ENCODE results near the gene CST3.
"Not testable (repeated sequence)": the region's sequence is repeated elsewhere in the genome, so short reads cannot be mapped to it uniquely, and the experiment has no call there.

CST3 gene

GRCh38 chr20:23644164-23644563 is 6.4 kb upstream of the CST3 start:
- H3K4me3 ChIP-seq (ENCODE audit: low read depth, low read length) = no peak overlapping the region

DNA sequence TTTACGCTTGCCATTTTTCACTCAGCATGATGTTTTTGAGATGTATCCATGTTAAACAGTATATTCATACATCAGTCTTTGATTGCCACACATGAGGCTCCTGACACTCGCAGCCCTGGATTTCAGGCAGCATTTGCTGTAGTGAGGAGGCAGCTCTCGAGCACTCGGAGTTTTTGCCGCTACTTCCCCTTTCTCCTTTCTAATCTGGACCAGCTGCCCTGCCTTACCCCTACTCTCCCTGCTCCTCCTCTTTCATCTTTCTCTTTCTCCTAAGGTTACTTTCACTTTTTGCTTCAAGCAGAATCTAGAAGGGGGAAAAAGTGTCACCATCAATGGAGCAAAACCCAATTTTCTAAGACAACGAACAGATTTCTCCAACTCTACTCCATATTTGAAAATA is 5.9 kb upstream of the CST3 start:
- no peak overlapping the region for H3K4me3 ChIP-seq (ENCODE audit: low read depth, low read length)

- no peak overlapping the region for H3K4me3 ChIP-seq (ENCODE audit: low read depth, low read length)
Observed at GRCh38 chr20:23641936-23642751, 4.4 kb upstream of the CST3 start.

DNA sequence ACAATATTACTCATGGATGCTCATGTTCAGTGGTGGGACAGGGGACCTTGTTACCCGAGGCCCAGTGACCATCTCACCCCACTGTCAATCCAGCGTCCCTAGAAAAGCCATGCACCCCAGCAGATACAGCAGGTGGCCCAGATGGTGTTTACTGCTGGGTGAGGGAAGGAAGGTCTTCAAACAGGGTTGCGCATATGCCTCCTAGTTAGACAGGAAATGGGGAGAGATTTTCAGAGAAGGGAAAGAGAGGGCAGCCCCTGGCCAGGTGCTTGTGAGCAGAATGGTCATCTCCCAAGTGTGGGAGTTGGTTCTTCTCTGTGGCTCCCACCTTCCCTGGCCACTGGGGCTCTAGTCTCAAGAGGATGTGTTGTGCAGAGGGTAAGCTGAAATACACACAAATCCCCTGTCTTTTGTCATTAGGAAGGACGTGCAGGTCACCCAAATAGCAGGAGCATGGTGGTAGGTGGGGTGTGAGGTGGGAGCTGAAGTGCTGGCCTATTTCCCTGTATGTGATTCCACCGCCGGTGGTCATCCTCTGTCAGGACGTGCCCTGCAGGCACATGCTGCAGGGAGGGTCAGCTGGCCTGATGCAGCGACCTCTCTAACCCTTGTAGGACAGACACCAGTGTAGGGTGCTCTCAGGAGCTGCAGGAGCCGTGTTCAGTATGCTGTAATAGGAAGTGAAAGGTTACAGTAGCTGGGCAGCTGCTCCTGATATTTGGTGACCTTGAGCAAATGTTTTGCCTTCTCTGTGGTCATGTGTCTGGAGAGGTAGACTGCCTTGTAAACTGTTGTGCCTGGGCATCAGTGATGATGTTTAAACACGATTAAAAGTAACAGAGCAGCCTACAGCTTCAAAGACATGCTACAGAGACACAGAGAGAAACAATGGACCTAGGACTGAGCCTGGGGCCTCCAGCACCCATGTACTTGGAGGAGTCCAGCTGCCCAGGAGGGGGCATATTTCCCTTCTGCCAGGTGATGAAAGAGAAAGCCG is 3.2 kb upstream of the CST3 start:
- no peak overlapping the region for H3K4me3 ChIP-seq (ENCODE audit: low read depth, low read length)

- H3K4me3 ChIP-seq (ENCODE audit: low read depth, low read length) = no peak overlapping the region
Observed at GRCh38 chr20:23640018-23640601, 2.4 kb upstream of the CST3 start.

DNA sequence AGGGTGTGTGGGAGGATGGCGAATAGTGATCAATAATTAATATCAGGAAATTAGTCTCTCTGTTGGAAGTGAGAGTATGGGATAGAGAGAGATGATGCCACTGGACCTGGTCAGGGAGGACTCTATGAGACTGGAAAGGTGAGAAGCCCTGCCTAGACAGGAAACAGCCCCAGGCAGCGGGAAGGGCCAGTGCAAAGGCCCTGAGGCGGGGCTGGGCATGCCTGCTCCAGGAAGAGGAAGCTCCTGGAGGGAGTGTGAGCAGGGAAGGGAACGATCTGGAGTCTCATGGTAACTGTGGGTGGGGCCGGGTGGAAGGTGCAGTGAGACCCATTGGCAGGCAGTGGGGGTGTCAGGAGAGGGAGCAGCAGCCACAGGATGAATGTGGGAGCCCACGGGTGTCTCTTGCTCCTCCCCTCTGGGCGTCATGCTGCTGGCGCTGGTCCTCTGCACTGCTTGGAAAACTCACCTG is 1.8 kb upstream of the CST3 start:
- H3K4me3 ChIP-seq (ENCODE audit: low read depth, low read length) = no peak overlapping the region

DNA sequence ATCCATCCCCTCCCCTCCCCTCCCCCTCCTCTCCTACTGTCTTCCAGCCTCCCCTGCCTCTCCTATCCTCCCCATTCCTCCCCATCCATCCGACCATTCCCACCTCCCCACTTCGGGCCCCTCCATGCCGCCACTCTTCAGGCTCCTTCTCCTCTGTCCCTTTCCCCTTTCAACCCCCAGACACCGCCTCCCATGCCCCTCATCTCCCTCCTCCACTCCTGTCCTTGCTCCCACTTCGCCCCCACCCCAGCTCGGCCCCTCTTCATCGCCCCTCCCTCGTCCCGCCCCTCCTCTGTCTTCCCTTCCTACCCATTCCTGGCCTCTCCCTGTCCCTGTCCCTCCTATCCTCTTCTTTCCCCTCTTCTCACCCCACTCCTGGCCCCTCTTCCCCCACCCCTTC is 554 bp upstream of the CST3 start:
- H3K4me3 ChIP-seq (ENCODE audit: low read depth, low read length) = no peak overlapping the region

DNA sequence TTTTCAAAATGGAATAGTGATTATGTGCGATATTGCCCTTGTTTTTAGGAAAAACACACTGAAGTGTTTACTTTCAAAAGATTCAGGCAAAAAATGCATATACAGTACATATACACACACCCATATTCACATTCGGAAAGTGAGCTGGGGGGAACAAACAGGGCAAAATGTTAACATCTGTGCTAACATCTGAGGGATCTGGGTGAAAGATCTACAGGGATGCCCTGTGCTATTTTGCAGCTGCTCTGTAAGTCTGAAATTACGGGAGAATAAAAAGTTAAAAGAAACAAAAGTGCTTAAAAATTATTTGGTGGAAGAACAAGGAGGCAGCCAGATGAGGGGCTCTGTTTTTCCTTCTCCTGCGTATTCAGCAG is 860 bp downstream of the CST3 start:
- H3K4me3 ChIP-seq (ENCODE audit: low read depth, low read length) = peak overlapping the region; percentile 73

DNA sequence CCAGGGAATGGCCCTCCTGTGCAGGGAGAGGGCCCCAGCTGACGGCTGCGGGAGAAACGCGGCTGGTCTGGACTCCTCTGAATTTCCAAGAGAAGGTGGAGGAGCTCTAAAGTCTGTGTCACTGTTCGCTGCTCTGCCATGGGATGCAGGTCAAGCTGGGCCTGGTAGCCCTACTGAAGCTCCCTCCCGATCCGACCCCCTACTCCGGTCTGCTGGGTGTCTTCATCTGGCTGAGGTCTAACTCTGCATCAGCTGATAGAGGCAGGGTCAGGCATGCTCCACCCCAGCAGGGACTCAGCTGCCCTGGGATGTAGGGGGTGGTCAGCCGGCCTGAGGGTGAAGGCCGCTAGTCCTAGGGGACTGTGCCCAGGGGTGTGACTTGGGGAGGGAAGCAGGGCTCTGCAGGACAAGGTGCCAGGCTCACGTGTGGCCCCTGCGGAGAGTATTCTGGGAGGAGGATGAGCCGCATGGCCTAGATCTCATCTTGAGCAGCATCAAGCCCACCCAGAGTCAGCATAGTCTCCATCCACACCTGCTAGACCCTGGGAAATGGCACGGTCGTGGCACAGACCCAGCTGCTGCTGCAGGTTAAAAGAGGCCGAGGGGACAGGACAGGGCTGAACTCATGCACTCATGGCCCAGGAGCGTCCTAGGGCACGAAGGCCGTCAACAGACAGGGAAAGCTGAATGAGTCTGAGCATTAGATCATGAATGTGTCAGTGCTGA is 1.4 kb downstream of the CST3 start:
- H3K4me3 ChIP-seq (ENCODE audit: low read depth, low read length) = no peak overlapping the region

DNA sequence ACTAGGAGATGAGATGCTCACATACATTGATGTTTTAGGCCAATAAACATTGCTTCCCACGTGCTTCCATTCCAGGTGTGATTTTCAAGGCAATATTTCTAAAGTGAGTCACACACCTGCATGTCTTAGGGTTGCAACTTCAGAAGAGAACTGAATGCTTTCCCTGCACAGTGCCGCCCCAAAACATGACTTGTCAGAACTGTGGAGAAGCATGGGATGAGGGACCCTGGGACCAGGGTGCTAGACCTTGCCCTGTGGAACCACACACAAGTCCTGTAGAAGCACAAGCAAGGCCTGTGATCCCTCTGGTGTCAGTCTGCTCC is 2.0 kb downstream of the CST3 start:
- H3K4me3 ChIP-seq (ENCODE audit: low read depth, low read length) = not testable (repeated sequence)

DNA sequence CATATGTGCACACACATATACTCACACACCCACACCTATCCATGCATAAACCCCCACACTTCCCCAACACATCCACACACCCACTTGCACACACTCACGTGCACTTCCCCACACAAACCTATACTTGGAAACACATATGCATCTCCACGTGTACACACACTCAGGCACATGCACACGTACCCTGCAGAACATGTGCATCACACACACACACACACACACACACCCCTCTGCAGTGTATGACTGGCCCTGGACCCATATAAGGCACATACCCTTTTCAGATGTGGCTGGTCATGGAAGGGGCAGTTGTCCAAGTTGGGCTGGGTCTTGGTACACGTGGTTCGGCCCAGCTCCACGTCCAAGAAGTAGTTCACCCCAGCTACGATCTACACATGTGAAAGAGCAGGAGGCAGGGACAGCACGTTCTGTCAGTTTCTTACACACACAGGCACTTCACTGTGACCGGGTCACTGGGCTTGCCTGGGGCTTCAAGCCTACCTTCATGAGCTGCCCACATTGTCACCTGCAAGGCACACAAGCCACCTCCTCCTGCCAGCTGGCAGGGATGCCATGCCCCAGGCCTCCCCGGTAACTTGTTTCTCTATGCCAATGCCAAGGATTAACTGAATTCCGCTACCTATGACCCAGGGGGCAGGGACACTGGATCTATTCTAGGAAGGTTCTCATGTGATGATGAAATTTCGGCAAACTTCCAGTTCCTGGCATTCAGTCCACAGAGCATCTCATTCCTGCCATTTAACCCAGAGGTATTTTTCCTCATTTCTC is 2.6 kb downstream of the CST3 start:
- H3K4me3 ChIP-seq (ENCODE audit: low read depth, low read length) = no peak overlapping the region

DNA sequence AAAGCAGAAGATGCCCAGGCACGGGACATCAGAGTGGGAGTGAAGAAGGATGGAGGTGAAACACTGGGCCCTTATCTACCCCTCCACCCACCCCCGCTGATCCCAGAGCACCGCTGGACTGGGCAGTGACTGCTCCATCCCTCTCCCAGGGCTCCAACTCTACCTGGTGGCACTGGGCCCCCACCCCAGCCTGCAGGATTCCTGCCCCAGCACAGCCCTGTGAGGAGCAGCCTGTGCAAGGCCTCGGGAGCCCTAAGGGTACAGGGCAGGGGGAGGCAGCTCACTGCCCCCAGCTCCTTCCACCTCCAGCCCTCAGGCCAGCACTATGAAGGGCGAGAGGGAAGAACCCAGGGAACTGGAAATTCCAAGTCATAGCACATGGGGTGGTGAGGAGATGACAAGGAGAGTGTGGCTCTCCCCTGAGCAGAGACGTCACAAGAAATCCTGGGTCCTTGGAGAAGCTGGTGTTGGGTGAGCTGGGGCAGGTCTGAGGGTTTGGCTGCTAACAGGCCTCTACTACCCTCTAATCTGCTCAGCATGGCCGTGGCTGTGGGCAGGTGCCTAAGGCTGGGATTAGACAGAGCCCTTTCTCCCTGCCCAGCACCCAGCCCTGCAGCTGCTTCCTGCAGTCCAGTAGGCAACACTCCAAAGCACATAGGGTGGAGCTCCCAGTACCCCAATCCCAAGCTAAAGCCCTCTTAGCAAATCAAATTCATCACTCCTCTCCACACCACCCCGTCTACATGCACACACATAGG is 3.5 kb downstream of the CST3 start:
- no peak overlapping the region for H3K4me3 ChIP-seq (ENCODE audit: low read depth, low read length)

- H3K4me3 ChIP-seq (ENCODE audit: low read depth, low read length) = no peak overlapping the region
Observed at GRCh38 chr20:23632711-23633573, 4.8 kb downstream of the CST3 start.

DNA sequence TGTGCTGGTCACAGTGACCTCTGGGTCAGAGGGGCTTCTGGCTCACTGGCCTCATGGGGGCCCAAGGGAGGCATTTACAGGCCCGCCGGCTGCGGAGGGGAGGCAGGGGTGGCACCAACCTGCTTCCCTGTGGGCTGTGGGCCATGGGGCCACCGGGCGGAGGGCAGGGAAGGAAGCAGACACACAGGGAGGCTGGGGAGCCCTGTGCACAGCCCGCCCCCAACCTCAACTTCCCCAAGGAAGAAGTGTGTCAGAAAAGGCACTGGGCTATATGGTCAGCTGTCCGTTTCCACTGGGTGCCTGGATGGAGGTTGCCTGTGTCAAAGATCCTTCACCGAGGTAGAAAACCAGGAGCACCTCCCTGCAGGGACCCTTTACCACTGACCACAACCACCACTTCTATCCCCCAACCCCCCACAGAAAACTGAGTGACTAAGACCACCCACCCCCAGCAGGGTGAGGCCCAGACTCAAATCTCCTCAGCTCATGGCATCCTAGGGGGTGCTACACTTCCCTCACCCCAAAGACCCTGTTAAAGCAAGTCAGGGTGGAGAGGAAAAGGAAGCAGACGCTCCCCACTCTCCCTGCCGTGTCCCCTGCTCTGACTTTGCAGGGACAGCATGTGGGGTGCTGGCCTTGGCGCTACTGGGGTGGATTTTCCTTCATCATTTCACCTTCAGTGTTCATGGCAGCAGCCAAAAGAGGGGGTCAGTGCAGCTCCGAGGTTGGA is 5.6 kb downstream of the CST3 start:
- no peak overlapping the region for H3K4me3 ChIP-seq (ENCODE audit: low read depth, low read length)

- no peak overlapping the region for H3K4me3 ChIP-seq (ENCODE audit: low read depth, low read length)
Observed at GRCh38 chr20:23631226-23631822, 6.4 kb downstream of the CST3 start.

DNA sequence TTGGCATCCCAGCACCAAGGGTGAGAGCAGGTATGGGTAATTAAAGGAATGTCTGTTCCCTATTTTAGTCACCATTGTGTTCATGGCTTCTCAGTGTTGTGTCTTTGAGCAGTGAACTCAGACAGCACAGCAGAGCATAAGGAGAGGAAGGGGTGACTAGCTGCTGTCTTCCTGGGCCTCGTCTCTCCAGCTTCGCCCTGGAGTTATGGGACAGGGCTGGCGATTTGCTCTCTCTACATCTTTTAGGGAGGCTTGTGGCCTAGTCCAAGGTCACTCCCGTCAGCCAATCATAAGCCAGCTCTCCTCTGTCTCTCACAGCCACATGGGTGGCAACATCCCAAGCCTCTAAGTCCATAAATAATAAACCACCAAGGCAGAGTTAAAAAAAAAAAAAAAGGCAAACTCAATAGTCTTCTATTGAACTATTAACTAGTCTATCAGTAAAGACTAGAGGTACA is 7.3 kb downstream of the CST3 start:
- no peak overlapping the region for H3K4me3 ChIP-seq (ENCODE audit: low read depth, low read length)
